Loucy (cell line): ENCODE data around the gene SUGP1.

Experiments used
- CTCF ChIP-seq: fragments of 200-600 bp; sonication (generic); conservative IDR thresholded peaks from 2 replicates; pipeline ENCODE4 v1.5.1; 2014; ENCODE audit warnings: mild to moderate bottlenecking, antibody characterized with exemption, low read length
- EZH2phosphoT487 ChIP-seq: fragments of 200-600 bp; IDR thresholded peaks from 2 replicates; pipeline ENCODE4 v1.6.1; 2018; ENCODE audit warnings: antibody characterized with exemption, mild to moderate bottlenecking, moderate library complexity, borderline replicate concordance

GRCh38 chr19:19315444-19315843 is 4.9 kb downstream of the SUGP1 start:
- TF ChIP-seq CTCF (peak; percentile 52), EZH2phosphoT487 (no peak)
